Neural progenitor cell (in vitro differentiated cells): Measurements from ENCODE around the gene RHOA. TPM values are rescaled to one million over a fixed set of nuclear protein-coding genes. Genes with fewer than 3 reads are reported as not detected.
"Not testable (repeated sequence)": the region's sequence is repeated elsewhere in the genome, so short reads cannot be mapped to it uniquely, and the experiment has no call there.

Experiments
- DNase-seq: peaks from one replicate; pipeline ENCODE4 v3.0.0-alpha.2; 2016; ENCODE audit warnings: low spot score
- H2AFZ ChIP-seq: fragments of 200-600 bp; sonication (generic); replicated peaks from 2 replicates; pipeline ENCODE4 v1.6.1; 2016; ENCODE audit warnings: antibody characterized with exemption
- H3F3A ChIP-seq: fragments of 200-600 bp; sonication (generic); 2 replicates; pipeline ENCODE4 v1.6.1; 2016; ENCODE audit warnings: antibody characterized with exemption, low read depth
- H3K27ac ChIP-seq: fragments of 200-600 bp; sonication (generic); 2 replicates; pipeline ENCODE4 v1.5.1; 2016; ENCODE audit warnings: mild to moderate bottlenecking
- H3K27me3 ChIP-seq: fragments of 200-600 bp; sonication (generic); 2 replicates; pipeline ENCODE4 v1.6.1; 2016; ENCODE audit warnings: mild to moderate bottlenecking, moderate library complexity
- H3K36me3 ChIP-seq: fragments of 200-600 bp; sonication (generic); 2 replicates; pipeline ENCODE4 v1.5.1; 2016
- H3K4me1 ChIP-seq: fragments of 200-600 bp; sonication (generic); 2 replicates; pipeline ENCODE4 v1.6.1; 2016; ENCODE audit warnings: mixed run types
- H3K4me2 ChIP-seq: fragments of 200-600 bp; sonication (generic); 2 replicates; pipeline ENCODE4 v1.6.1; 2016
- H3K4me3 ChIP-seq: fragments of 200-600 bp; sonication (generic); 2 replicates; pipeline ENCODE4 v1.5.1; 2016
- H3K79me2 ChIP-seq: fragments of 200-600 bp; sonication (generic); 2 replicates; pipeline ENCODE4 v1.6.1; 2016; ENCODE audit warnings: low read depth
- H3K9ac ChIP-seq: fragments of 200-600 bp; sonication (generic); 2 replicates; pipeline ENCODE4 v1.6.1; 2016
- H3K9me3 ChIP-seq: fragments of 200-600 bp; sonication (generic); 2 replicates; pipeline ENCODE4 v1.5.1; 2016; ENCODE audit warnings: low read depth
- H4K20me1 ChIP-seq: fragments of 200-600 bp; sonication (generic); 2 replicates; pipeline ENCODE4 v1.6.1; 2016; ENCODE audit warnings: low read depth
- H3K27ac Mint-ChIP-seq: 3 replicates; pipeline ENCODE4 v1.8.0; 2021; ENCODE audit warnings: mixed read lengths
- H3K27me3 Mint-ChIP-seq: 2 replicates; pipeline ENCODE4 v1.8.0; 2022; ENCODE audit warnings: low read depth, mild to moderate bottlenecking, inconsistent platforms, moderate library complexity, mixed read lengths; ENCODE audit not compliant: insufficient read depth
- H3K36me3 Mint-ChIP-seq: 3 replicates; pipeline ENCODE4 v1.8.0; 2021; ENCODE audit warnings: mixed read lengths
- H3K4me1 Mint-ChIP-seq: 3 replicates; pipeline ENCODE4 v1.8.0; 2021; ENCODE audit warnings: mixed read lengths
- H3K4me3 Mint-ChIP-seq: 3 replicates; pipeline ENCODE4 v1.8.0; 2021; ENCODE audit warnings: mild to moderate bottlenecking, moderate library complexity, mixed read lengths
- H3K9me3 Mint-ChIP-seq: 3 replicates; pipeline ENCODE4 v1.8.0; 2020; ENCODE audit warnings: mixed read lengths
- CTCF ChIP-seq: fragments of 200-600 bp; sonication (generic); IDR thresholded peaks from 2 replicates; pipeline ENCODE4 v1.5.1; 2017; ENCODE audit warnings: antibody characterized with exemption, mild to moderate bottlenecking
- EZH2 ChIP-seq: fragments of 200-600 bp; sonication (generic); IDR thresholded peaks from 2 replicates; pipeline ENCODE4 v1.6.1; 2017; ENCODE audit warnings: antibody characterized with exemption, mild to moderate bottlenecking, moderate library complexity
- EZH2phosphoT487 ChIP-seq: fragments of 200-600 bp; sonication (generic); IDR thresholded peaks from 2 replicates; pipeline ENCODE4 v1.6.1; 2017; ENCODE audit warnings: antibody characterized with exemption
- total RNA-seq: library from RNA; depleted of rRNA; stranded (reverse); fragments of >200 nt; gene quantifications from 2 replicates; pipeline ENCODE4 v1.2.3, GENCODE V29; 2015; ENCODE audit warnings: low replicate concordance

RHOA gene
- total RNA-seq, 1 donor from 2014 or later: 460 TPM

- Mint-ChIP-seq H3K4me1 (peaks cover 13% of the 10 kb centered on the region), H3K9me3 (no peaks in the 10 kb centered on the region), H3K27ac (no peak overlapping the region), H3K36me3 (peaks cover 12% of the 10 kb centered on the region), H3K27me3 (peaks cover 7% of the 10 kb centered on the region), H3K4me3 (no peak overlapping the region)
- H3K4me3 ChIP-seq: no peak overlapping the region
- TF ChIP-seq EZH2 (no peak), CTCF (no peak), EZH2phosphoT487 (no peak)
- no peak overlapping the region for H3K4me2 ChIP-seq
- no peaks in the 10 kb centered on the region for H3K36me3 ChIP-seq
- peaks cover 5% of the 10 kb centered on the region for H3F3A ChIP-seq
- no peak overlapping the region for H3K27ac ChIP-seq
- peaks cover 11% of the 10 kb centered on the region for H3K79me2 ChIP-seq
- H3K27me3 ChIP-seq: no peaks in the 10 kb centered on the region
- no peaks in the 10 kb centered on the region for H4K20me1 ChIP-seq
- peaks cover 4% of the 10 kb centered on the region for H3K4me1 ChIP-seq
- no peaks in the 10 kb centered on the region for H3K9me3 ChIP-seq
- no peak overlapping the region for H2AFZ ChIP-seq
- no peak overlapping the region for H3K9ac ChIP-seq
- no peak for DNase-seq
Measured at GRCh38 chr3:49352890-49353421, 58.8 kb downstream of the RHOA start.

- peaks cover 9% of the 10 kb centered on the region for H3K36me3 Mint-ChIP-seq
- no peak for TF ChIP-seq EZH2phosphoT487
- TF ChIP-seq EZH2: no peak
Measured at GRCh38 chr3:49352281-49352680, 59.5 kb downstream of the RHOA start.

GRCh38 chr3:49351521-49352011 lies 60.2 kb downstream of the RHOA start:
- peaks cover 9% of the 10 kb centered on the region for H3K4me1 Mint-ChIP-seq
- no peak for TF ChIP-seq EZH2phosphoT487
- TF ChIP-seq CTCF: no peak
- no peak for TF ChIP-seq EZH2
- no peak for DNase-seq
- H3K9me3 ChIP-seq: no peaks in the 10 kb centered on the region
- no peak overlapping the region for H3K4me2 ChIP-seq
- H3K9ac ChIP-seq: peak overlapping the region; percentile 0
- no peak overlapping the region for H3K27ac Mint-ChIP-seq
- H3F3A ChIP-seq: no peaks in the 10 kb centered on the region
- no peaks in the 10 kb centered on the region for H3K27me3 ChIP-seq
- no peak overlapping the region for H3K27ac ChIP-seq
- H3K4me3 Mint-ChIP-seq: no peak overlapping the region
- no peaks in the 10 kb centered on the region for H3K4me1 ChIP-seq
- H3K79me2 ChIP-seq: no peaks in the 10 kb centered on the region
- H3K36me3 Mint-ChIP-seq: peaks cover 8% of the 10 kb centered on the region
- no peaks in the 10 kb centered on the region for H4K20me1 ChIP-seq
- H3K9me3 Mint-ChIP-seq: no peaks in the 10 kb centered on the region
- H3K27me3 Mint-ChIP-seq: peaks cover 7% of the 10 kb centered on the region
- H3K36me3 ChIP-seq: no peaks in the 10 kb centered on the region
- H2AFZ ChIP-seq: peak overlapping the region; percentile 50
- H3K4me3 ChIP-seq: no peak overlapping the region

More at GRCh38 chr3:49352281-49352680, 59.5 kb downstream of the RHOA start:
- no peaks in the 10 kb centered on the region for H3K9me3 Mint-ChIP-seq
- Histone ChIP-seq H3K9ac (no peak overlapping the region), H3F3A (peaks cover under 1% of the 10 kb centered on the region), H4K20me1 (no peaks in the 10 kb centered on the region), H3K4me2 (no peak overlapping the region), H3K4me1 (peaks cover 4% of the 10 kb centered on the region), H3K79me2 (peaks cover 4% of the 10 kb centered on the region), H3K36me3 (no peaks in the 10 kb centered on the region), H3K27me3 (no peaks in the 10 kb centered on the region), H3K9me3 (no peaks in the 10 kb centered on the region), H3K27ac (no peak overlapping the region), H2AFZ (no peak overlapping the region), H3K4me3 (no peak overlapping the region)
- peak overlapping the region; percentile 24 for H3K27ac Mint-ChIP-seq
- DNase-seq: no peak
- H3K27me3 Mint-ChIP-seq: peaks cover 7% of the 10 kb centered on the region
- peaks cover 10% of the 10 kb centered on the region for H3K4me1 Mint-ChIP-seq
- H3K4me3 Mint-ChIP-seq: no peak overlapping the region

GRCh38 chr3:49349348-49350114 lies 62.2 kb downstream of the RHOA start:
- Histone ChIP-seq H3K9me3 (no peaks in the 10 kb centered on the region), H3F3A (no peaks in the 10 kb centered on the region), H3K27me3 (no peaks in the 10 kb centered on the region), H4K20me1 (no peaks in the 10 kb centered on the region), H3K9ac (no peak overlapping the region), H2AFZ (no peak overlapping the region), H3K27ac (no peak overlapping the region), H3K79me2 (no peaks in the 10 kb centered on the region), H3K36me3 (no peaks in the 10 kb centered on the region), H3K4me1 (no peaks in the 10 kb centered on the region), H3K4me3 (no peak overlapping the region), H3K4me2 (no peak overlapping the region)
- Mint-ChIP-seq H3K27me3 (peaks cover 7% of the 10 kb centered on the region), H3K4me1 (peaks cover 4% of the 10 kb centered on the region), H3K4me3 (no peak overlapping the region), H3K27ac (no peak overlapping the region), H3K9me3 (no peaks in the 10 kb centered on the region), H3K36me3 (peaks cover 2% of the 10 kb centered on the region)
- no peak for TF ChIP-seq CTCF
- no peak for TF ChIP-seq EZH2phosphoT487
- TF ChIP-seq EZH2: no peak
- no peak for DNase-seq

GRCh38 chr3:49348361-49348760 lies 63.4 kb downstream of the RHOA start:
- not testable (repeated sequence) for H3K4me2 ChIP-seq, H4K20me1 ChIP-seq, H3K27me3 Mint-ChIP-seq, H3K36me3 Mint-ChIP-seq, H3F3A ChIP-seq, H3K27me3 ChIP-seq, H3K4me3 ChIP-seq, H3K79me2 ChIP-seq, H3K36me3 ChIP-seq, H3K9ac ChIP-seq, H3K4me3 Mint-ChIP-seq, DNase-seq, H3K27ac Mint-ChIP-seq, H3K9me3 Mint-ChIP-seq, H3K9me3 ChIP-seq, H3K27ac ChIP-seq, H3K4me1 Mint-ChIP-seq, H3K4me1 ChIP-seq, H2AFZ ChIP-seq
